CD14-positive monocyte (primary cell): Measurements from ENCODE around the gene ERLIN1. TPM values are rescaled to one million over a fixed set of nuclear protein-coding genes. Genes with fewer than 3 reads are reported as not detected.

Experiments used
- DNase-seq, 3 donors: peaks; one replicate each; pipeline ENCODE4 v3.0.0-alpha.2; 2011 to 2022
- H2AFZ ChIP-seq: 2 replicates; pipeline ENCODE4 v1.6.0; 2012; ENCODE audit warnings: mild to moderate bottlenecking, low read depth, low read length, inconsistent platforms; ENCODE audit not compliant: insufficient read depth, poor library complexity, severe bottlenecking
- H3K27ac ChIP-seq, 2 donors: 1 replicate in 1 of 2; 2 replicates in 1 of 2; pipeline ENCODE4 v1.5.1; 2012 to 2013; ENCODE audit warnings: low read length in 2 of 2, control low read depth in 1 of 2, inconsistent platforms in 1 of 2, low read depth in 1 of 2, mild to moderate bottlenecking in 1 of 2
- H3K27me3 ChIP-seq, 2 donors: one replicate each; pipeline versions ENCODE4 v1.6.0 to v1.6.1; 2011 to 2013; ENCODE audit warnings: low read length in 2 of 2; ENCODE audit not compliant: control insufficient read depth in 2 of 2, insufficient read depth in 2 of 2
- H3K36me3 ChIP-seq, 2 donors: replicated peaks in 1 of 2; 1 replicate in 1 of 2; 2 replicates in 1 of 2; pipeline versions ENCODE4 v1.5.1 to v1.6.1; 2012 to 2013; ENCODE audit warnings: low read length in 2 of 2, control low read depth in 1 of 2, inconsistent platforms in 1 of 2, mild to moderate bottlenecking in 1 of 2; ENCODE audit not compliant: insufficient read depth in 2 of 2, control insufficient read depth in 1 of 2
- H3K4me1 ChIP-seq, 2 donors: 1 replicate in 1 of 2; 2 replicates in 1 of 2; pipeline versions ENCODE4 v1.5.1 to v1.6.1; 2012 to 2013; ENCODE audit warnings: low read length in 2 of 2, control low read depth in 1 of 2, inconsistent platforms in 1 of 2, mild to moderate bottlenecking in 1 of 2, moderate library complexity in 1 of 2; ENCODE audit not compliant: insufficient read depth in 2 of 2, control insufficient read depth in 1 of 2
- H3K4me2 ChIP-seq: replicated peaks from 2 replicates; pipeline ENCODE3; 2012; ENCODE audit warnings: low read length, moderate library complexity, mild to moderate bottlenecking; ENCODE audit not compliant: poor library complexity, severe bottlenecking; ENCODE audit errors: extremely low read depth
- H3K4me3 ChIP-seq, 3 experiments: fragments of 200-600 bp in 1 of 3; sonication (generic) in 1 of 3; replicated peaks in 1 of 3; 1 replicate in 2 of 3; 2 replicates in 1 of 3; pipeline ENCODE4 v1.5.1; 2011 to 2013; ENCODE audit warnings: low read length in 3 of 3, mild to moderate bottlenecking in 3 of 3, control low read depth in 2 of 3, low read depth in 2 of 3, inconsistent platforms in 1 of 3, moderate library complexity in 1 of 3
- H3K79me2 ChIP-seq: 2 replicates; pipeline ENCODE4 v1.6.0; 2012; ENCODE audit warnings: mild to moderate bottlenecking, control low read depth, inconsistent platforms, low read length, moderate library complexity; ENCODE audit not compliant: insufficient read depth
- H3K9ac ChIP-seq: 2 replicates; pipeline ENCODE4 v1.6.0; 2017; ENCODE audit warnings: low read length, mild to moderate bottlenecking; ENCODE audit not compliant: insufficient read depth, poor library complexity, severe bottlenecking
- H3K9me3 ChIP-seq, 2 donors: replicated peaks in 1 of 2; 1 replicate in 1 of 2; 2 replicates in 1 of 2; pipeline versions ENCODE4 v1.5.1 to v1.6.1; 2012 to 2013; ENCODE audit warnings: low read length in 2 of 2, control low read depth in 1 of 2; ENCODE audit not compliant: control insufficient read depth in 1 of 2, insufficient read depth in 1 of 2
- H4K20me1 ChIP-seq: 2 replicates; pipeline ENCODE4 v1.6.0; 2012; ENCODE audit warnings: mild to moderate bottlenecking, low read length, control low read depth, moderate library complexity; ENCODE audit not compliant: insufficient read depth
- H3K27ac Mint-ChIP-seq, 7 donors: one replicate each; pipeline ENCODE4 v1.8.0; 2020; ENCODE audit warnings: mild to moderate bottlenecking in 7 of 7, mixed read lengths in 7 of 7, moderate library complexity in 6 of 7, inconsistent platforms in 2 of 7
- H3K27me3 Mint-ChIP-seq, 3 donors: one replicate each; pipeline ENCODE4 v1.8.0; 2021 to 2022; ENCODE audit warnings: low read depth in 3 of 3, mild to moderate bottlenecking in 3 of 3, mixed read lengths in 3 of 3, moderate library complexity in 3 of 3, inconsistent platforms in 1 of 3
- H3K36me3 Mint-ChIP-seq, 2 donors: one replicate each; pipeline ENCODE4 v1.8.0; 2020; ENCODE audit warnings: mixed read lengths in 2 of 2, inconsistent platforms in 1 of 2, mild to moderate bottlenecking in 1 of 2
- H3K4me1 Mint-ChIP-seq: one replicate; pipeline ENCODE4 v1.8.0; 2020; ENCODE audit warnings: mild to moderate bottlenecking, mixed read lengths
- H3K4me3 Mint-ChIP-seq, 2 donors: one replicate each; pipeline ENCODE4 v1.8.0; 2020; ENCODE audit warnings: mild to moderate bottlenecking in 2 of 2, mixed read lengths in 2 of 2, moderate library complexity in 1 of 2
- H3K9me3 Mint-ChIP-seq, 7 donors: one replicate each; pipeline ENCODE4 v1.8.0; 2020 to 2022; ENCODE audit warnings: mixed read lengths in 7 of 7, mild to moderate bottlenecking in 6 of 7, moderate library complexity in 6 of 7, inconsistent platforms in 2 of 7
- CTCF ChIP-seq: fragments of 200-600 bp; IDR thresholded peaks from one replicate; pipeline ENCODE4 v1.8.0; 2022; ENCODE audit warnings: antibody characterized with exemption, mild to moderate bottlenecking
- WGBS: methylation state at CpG from one replicate; pipeline ENCODE4 v1.1.5; 2013; ENCODE audit warnings: missing lambda C conversion rate; ENCODE audit not compliant: insufficient coverage; 5-methylcytosine and 5-hydroxymethylcytosine counted together
- intact Hi-C, 2 donors: fragments of 100-400 bp; cut with micrococcal nuclease; formaldehyde crosslinking; loops; one replicate each; pipeline versions ENCODE4 v1.15.0 to v1.15.1; 2023
- polyA plus RNA-seq, 3 donors: library from polyadenylated mRNA; depleted of rRNA in 1 of 3; unstranded in 2 of 3; stranded (reverse) in 1 of 3; fragments of 300-500 nt in 2 of 3; fragments of >200 nt in 1 of 3; fragmentation: Illumina TruSeq in 2 of 3; gene quantifications; 1 replicate in 2 of 3; 2 replicates in 1 of 3; pipeline ENCODE4 v1.2.3, GENCODE V29; 2012 to 2021

The ERLIN1 gene
- polyA plus RNA-seq, 3 donors, result 14.5 to 31.4 (median 18.7) TPM

- intact Hi-C loops, result no loop called here
- H3K79me2 ChIP-seq, result no peaks in the 10 kb centered on the region
- no peak overlapping the region for H2AFZ ChIP-seq
- Mint-ChIP-seq H3K4me1 (peaks cover 9% of the 10 kb centered on the region), H3K27ac (peak overlapping the region in 6 of 7 donors; percentile 4 to 84 (median 20)), H3K27me3 (peaks cover 0 to 3% (median 2%) of the 10 kb centered on the region in 3 donors), H3K4me3 (no peak overlapping the region), H3K9me3 (no peaks in the 10 kb centered on the region), H3K36me3 (peaks cover 37 to 48% of the 10 kb centered on the region in 2 donors)
- H3K27me3 ChIP-seq, result no peaks in the 10 kb centered on the region
- H3K4me1 ChIP-seq, result peaks cover 0 to 6% of the 10 kb centered on the region in 2 donors
- H3K4me2 ChIP-seq, result no peak overlapping the region
- 94% methylated on average over 5 of the region's 8 CpGs for WGBS
- peaks cover 41 to 49% of the 10 kb centered on the region in 2 donors for H3K36me3 ChIP-seq
- peak overlapping the region in 1 of 2 donors; percentile 52 for H3K27ac ChIP-seq
- H3K9me3 ChIP-seq, result no peaks in the 10 kb centered on the region
- no peak for TF ChIP-seq CTCF
- peak; percentile 21 to 68 (median 28) for DNase-seq
- no peak overlapping the region for H3K9ac ChIP-seq
- peaks cover 4% of the 10 kb centered on the region for H4K20me1 ChIP-seq
- no peak overlapping the region for H3K4me3 ChIP-seq
Measured at GRCh38 chr10:100148353-100149211, 37.2 kb downstream of the ERLIN1 start.

- peaks cover 4% of the 10 kb centered on the region for H4K20me1 ChIP-seq
- peaks cover 0 to 6% of the 10 kb centered on the region in 2 donors for H3K4me1 ChIP-seq
- H3K4me3 ChIP-seq, result no peak overlapping the region
- no peak overlapping the region for H3K9ac ChIP-seq
- Mint-ChIP-seq H3K27ac (peak overlapping the region in 2 of 7 donors; percentile 11 to 54), H3K4me3 (no peak overlapping the region), H3K27me3 (peaks cover 0 to 9% (median 2%) of the 10 kb centered on the region in 3 donors), H3K4me1 (peaks cover 9% of the 10 kb centered on the region), H3K36me3 (peaks cover 26 to 33% of the 10 kb centered on the region in 2 donors), H3K9me3 (no peaks in the 10 kb centered on the region)
- 88% methylated on average over 1 of the region's 2 CpGs for WGBS
- TF ChIP-seq CTCF, result no peak
- no peaks in the 10 kb centered on the region for H3K9me3 ChIP-seq
- H3K4me2 ChIP-seq, result no peak overlapping the region
- no peak for DNase-seq
- no peaks in the 10 kb centered on the region for H3K27me3 ChIP-seq
- intact Hi-C loops, result no loop called here
- no peak overlapping the region for H3K27ac ChIP-seq
- H2AFZ ChIP-seq, result no peak overlapping the region
- H3K79me2 ChIP-seq, result no peaks in the 10 kb centered on the region
- peaks cover 25 to 34% of the 10 kb centered on the region in 2 donors for H3K36me3 ChIP-seq
Measured at GRCh38 chr10:100146875-100147650, 38.8 kb downstream of the ERLIN1 start.
